ENCODE results near the gene ROPN1.

ROPN1 gene

DNA sequence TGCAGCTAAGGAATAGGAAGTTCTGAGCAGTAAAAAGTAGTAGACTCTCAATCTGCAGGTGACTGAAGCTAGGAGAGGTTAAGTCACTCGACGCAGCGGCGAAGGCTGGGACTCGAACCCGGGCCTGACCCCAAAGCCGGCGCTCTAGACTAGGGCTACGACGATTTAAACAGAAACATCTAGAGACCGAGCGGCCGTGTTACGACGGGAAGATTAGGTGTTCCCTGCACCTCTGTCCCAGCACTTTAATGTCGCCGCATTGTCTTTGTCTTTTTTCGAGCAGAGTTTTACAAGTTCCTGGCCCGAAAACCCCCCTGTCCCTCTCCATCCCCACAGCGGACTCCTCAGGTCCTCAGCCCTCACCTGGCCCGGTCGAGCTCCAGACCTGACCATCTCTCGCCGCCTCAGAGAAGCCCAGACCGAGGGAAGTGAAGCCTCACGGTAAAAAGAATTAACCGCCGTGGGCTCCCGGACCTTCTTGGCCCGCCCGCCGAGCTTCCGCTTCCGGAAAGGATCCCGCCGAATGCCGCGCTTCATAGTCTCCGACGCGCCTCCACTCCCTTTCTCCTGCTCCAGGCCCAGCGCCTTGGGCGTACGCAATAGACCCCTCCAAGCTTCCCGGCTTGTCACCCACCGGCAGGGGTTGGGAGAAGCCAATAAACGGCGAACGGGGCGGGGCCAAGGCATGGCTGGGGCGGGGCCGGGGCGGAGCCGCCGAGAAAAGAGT is 31.0 kb downstream of the ROPN1 start, which contains the start of gene CCDC14:
TSS of gene CCDC14 (minus strand) at position 449 of the 727 bp plus-strand sequence. CDS start at position 393, 56 bp downstream.
- TF ChIP-seq, protein P1, sequence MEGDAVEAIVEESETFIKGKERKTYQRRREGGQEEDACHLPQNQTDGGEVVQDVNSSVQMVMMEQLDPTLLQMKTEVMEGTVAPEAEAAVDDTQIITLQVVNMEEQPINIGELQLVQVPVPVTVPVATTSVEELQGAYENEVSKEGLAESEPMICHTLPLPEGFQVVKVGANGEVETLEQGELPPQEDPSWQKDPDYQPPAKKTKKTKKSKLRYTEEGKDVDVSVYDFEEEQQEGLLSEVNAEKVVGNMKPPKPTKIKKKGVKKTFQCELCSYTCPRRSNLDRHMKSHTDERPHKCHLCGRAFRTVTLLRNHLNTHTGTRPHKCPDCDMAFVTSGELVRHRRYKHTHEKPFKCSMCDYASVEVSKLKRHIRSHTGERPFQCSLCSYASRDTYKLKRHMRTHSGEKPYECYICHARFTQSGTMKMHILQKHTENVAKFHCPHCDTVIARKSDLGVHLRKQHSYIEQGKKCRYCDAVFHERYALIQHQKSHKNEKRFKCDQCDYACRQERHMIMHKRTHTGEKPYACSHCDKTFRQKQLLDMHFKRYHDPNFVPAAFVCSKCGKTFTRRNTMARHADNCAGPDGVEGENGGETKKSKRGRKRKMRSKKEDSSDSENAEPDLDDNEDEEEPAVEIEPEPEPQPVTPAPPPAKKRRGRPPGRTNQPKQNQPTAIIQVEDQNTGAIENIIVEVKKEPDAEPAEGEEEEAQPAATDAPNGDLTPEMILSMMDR (conservative IDR thresholded peaks at IDR 0.05), result no peak
- H3K27ac ChIP-seq, result peak within 1 kb of the TSS; percentile 85

DNA sequence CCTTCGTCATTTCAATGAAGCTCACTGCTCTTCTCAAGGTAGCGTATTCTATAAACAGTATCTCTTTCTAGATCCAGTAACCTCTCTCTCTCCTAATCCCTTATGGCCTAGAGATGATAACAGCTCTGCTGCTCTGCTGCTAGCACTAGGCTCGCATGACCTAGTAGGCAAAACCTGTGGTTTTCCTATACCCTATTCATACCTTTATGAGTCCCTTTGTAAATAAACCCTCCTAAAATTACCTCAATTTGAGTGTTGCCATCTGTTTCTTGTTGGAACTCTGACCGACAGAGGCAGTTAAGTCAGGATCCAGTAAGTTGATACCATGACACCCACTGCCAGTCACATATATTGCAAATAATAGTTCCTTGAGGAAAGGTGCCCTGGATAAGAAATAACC is 38.2 kb downstream of the ROPN1 start:
- TF ChIP-seq, protein P1 (conservative IDR thresholded peaks at IDR 0.05), result no peak
- peak overlapping the region; percentile 38 for H3K27ac ChIP-seq

DNA sequence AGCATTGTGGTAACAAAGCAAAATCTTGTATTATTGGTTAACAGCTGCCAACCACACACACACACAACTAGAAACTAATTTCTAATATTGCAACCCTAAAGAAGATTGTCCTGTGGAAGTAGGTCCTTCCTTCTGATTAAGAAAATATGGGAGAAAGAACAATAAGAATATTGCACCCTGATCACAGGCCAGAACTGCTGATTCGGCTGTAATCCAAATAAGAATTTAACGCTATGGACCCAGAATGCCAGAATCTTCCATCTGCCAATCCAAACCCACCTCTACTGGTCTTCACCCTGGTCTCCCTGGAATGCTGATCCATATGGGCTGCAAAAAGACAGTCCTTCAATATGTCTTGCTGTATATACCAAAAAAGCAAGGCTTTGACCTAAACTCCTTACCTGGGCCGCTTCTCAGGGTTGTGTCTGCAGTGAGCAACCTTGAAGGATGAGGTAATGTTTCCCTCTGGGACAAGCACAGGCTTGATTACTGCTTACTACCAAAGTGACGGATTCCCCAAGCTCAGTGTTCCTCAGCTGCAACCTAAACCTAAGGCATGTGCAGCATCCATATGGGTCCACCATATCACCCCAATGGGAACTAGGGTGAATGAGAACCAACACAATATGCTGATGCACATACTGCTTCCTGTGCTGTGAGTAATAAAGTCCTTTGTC is 38.9 kb downstream of the ROPN1 start:
- H3K27ac ChIP-seq, result peak overlapping the region; percentile 48
- TF ChIP-seq, protein P1 (conservative IDR thresholded peaks at IDR 0.05), result no peak

DNA sequence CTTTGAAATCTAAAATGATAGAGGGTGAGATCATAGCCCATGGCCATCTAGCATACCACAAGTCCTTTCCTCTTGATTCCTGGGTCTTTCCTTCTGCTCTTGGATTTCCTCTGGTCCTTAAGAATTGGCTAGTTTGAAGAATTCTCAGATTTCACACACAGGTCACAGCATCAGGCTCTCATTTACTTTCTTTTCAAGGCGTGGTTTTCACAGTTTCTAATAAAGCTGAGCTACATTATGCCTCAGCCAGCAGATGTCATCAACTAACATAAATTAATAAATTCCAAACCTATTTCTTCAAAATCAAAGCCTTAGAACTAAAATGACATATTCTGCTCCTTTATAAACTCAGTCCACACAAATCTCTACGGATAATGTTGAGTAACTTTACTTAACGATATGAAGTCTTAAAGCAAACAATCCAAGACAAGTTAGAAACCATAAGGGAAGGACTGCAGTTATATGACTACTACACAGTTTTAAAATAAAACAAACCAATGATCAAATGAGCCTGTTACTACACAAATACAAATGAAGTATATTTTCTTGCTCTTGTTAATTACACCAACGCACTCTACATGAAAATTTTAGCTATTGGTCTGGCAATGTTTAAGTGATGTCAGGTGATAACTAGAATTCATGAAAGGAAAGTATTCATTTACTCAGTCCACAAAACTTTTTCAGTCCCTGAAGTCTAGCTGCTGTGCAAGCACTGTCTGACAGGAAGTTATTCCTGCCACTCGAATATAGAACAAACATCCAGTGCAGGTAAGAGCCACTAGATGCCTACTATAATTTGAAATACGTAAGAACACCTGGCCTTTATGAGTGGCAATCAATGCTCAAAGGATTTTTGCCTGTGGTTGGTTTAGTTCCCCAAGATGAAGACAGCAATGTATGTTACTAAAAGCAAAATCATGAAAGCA is 40.1 kb downstream of the ROPN1 start:
- H3K27ac ChIP-seq, result peak overlapping the region; percentile 48
- TF ChIP-seq, protein P1 (conservative IDR thresholded peaks at IDR 0.05), result no peak

DNA sequence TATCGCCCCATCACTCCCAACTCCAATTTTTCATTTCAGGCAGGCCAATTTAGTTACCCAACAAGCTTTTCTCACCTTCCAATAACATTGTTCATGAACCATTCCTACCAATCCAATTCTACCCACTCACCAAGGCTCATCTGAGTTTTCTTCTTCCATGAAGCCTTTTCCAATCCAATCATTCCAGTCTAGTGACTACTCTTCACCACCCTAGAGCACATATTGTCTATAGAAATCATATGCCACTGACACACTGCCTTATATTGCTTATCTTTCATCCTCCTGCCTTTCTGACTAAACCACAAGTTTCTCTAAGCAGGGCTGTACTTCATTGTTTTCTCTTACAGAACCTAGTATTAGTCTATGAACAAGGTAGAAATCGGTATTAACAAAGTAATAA is 42.3 kb downstream of the ROPN1 start:
- TF ChIP-seq, protein P1 (conservative IDR thresholded peaks at IDR 0.05), result no peak
- no peak overlapping the region for H3K27ac ChIP-seq

DNA sequence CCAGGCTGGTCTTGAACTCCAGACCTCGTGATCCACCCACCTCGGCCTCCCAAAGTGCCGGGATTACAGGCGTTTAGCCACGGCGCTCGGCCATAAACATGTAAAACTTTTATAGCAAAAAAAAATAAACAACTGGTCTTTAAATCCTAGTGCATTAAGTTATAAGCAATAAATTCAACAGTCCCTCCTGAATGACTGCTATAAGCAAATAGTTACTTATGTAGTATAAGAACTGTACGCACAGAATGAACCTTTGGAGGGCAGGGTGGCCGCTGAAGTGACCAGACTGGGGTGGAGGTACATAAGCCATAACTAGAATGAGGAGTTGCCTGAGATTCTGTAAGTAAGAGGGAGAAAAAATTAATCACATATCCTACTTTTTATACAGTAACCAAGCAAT is 43.5 kb downstream of the ROPN1 start:
- peak overlapping the region; percentile 82; the same call in 1 of the 2 replicates for H3K27ac ChIP-seq
- TF ChIP-seq, protein P1 (conservative IDR thresholded peaks at IDR 0.05), result no peak

DNA sequence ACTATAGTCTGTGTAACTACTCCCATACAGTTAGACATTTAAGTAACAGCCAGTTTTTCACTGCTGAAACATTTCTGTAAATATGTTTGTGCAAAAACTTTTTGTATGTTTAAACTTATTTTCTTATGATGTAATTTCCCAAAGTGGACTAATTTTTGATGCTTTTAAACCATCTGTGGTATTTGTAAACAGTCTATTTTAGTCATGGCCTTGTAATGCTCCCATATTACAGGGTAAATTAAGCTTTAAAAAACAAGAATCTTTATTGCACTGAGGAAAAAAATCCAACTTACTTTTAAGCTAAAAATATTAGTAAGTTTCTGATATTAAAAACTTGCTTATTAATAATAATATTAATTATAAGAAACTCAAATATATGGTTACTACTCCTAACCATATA is 44.4 kb downstream of the ROPN1 start:
- TF ChIP-seq, protein P1 (conservative IDR thresholded peaks at IDR 0.05), result no peak

More for the DNA sequence above, 44.4 kb downstream of the ROPN1 start:
- H3K27ac ChIP-seq, result peak overlapping the region; percentile 82

All from VCaP (cell line).